ENCODE measurements around the gene WDFY4.

Gene WDFY4

GRCh38 chr10:48794074-48794473 is 109.4 kb downstream of the WDFY4 start:
- no peak for DNase-seq (ENCODE audit: low spot score)

GRCh38 chr10:48796713-48797245 is 112.1 kb downstream of the WDFY4 start:
- no peak for DNase-seq (ENCODE audit: low spot score)

DNA sequence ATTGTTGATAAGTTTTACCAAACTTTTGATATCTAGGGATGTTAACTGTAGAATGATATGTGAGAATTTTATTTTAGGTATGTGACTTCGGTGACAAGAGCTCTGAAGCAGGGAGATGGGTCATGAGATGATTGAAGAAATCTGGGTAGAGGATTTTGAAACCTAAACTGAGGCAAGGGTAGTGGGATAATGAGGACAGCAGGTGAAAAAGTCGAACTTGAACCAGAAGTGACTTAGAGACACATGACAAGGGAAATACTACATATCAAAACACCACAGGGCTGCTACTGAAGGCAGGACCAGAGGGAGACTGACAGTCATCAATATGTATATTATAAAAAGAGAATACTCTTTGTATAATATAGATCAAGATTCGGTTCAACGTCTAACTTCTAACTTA is 113.2 kb downstream of the WDFY4 start:
- no peak for DNase-seq (ENCODE audit: low spot score)

GRCh38 chr10:48798481-48799254 is 114.0 kb downstream of the WDFY4 start:
- peak; percentile 72 for DNase-seq (ENCODE audit: low spot score)

DNA sequence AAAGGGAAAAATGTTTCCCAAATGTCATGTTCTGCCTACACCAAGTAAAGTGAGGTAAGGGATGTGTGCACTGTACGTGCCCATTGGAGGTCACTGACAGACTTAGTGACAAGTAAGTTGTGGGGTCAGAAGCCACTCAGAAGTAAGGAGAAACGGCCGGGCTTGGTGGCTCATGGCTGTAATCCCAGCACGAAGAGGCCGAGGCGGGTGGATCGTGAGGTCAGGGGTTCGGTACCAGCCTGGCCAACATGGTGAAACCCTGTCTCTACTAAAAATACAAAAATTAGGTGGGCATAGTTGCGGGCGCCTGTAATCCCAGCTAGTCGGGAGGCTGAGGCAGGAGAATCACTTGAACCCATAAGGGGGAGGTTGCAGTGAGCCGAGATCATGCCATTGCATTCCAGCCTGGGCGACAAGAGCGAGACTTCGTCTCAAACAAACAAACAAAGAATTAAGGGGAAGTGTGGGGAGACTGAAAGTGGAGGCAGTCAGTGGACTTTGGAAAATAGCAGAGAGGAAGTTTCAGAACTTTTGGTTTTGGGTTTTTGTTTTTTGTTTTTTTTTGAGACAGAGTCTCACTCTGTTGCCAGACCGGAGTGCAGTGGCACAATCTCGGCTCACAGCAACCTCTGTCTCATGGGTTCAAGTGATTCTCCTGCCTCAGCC is 114.8 kb downstream of the WDFY4 start:
- DNase-seq (ENCODE audit: low spot score), result no peak

- DNase-seq (ENCODE audit: low spot score), result no peak
These were observed 115.5 kb downstream of the WDFY4 start for GRCh38 chr10:48800007-48800675.

GRCh38 chr10:48801001-48801421 is 116.3 kb downstream of the WDFY4 start:
- DNase-seq (ENCODE audit: low spot score), result no peak

GRCh38 chr10:48802611-48803071 is 118.0 kb downstream of the WDFY4 start:
- no peak for DNase-seq (ENCODE audit: low spot score)

DNA sequence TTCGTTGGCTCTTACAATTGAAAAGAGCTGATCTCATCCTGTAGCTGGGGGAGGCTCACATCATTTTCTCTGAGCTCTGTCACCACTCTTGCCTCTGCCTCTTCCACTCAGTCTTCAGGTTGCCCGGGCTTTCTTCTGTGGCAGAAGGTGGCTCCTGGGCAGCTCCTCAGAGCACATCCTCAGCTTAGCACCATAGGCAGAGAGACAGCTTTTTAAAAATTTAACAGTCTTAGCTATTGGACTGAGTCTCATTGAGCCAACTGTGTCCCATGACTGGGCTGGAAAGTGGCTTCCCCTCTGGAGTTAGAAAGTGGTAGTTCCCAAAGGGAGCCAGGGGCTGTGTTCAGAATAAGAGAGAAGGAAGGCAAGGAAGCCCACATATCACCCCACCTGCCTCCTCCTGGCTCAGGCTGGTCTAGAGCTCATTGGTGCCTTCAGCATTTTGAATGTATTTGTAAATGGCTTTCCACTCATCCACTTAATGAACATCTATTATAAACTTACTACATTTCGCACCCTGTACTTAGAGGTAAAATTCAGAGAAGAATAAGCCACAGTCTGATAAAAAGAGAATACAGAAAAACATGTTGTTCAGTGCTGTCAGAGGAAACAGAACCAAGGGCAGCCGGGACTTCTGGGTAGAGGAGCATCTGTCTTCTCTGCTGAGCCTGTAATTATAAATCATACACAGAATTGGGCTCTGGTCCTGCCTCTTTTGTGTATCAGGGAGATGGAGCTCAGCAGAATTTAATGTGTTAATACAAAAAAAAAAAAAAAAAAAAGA is 119.3 kb downstream of the WDFY4 start:
- DNase-seq (ENCODE audit: low spot score), result no peak

GRCh38 chr10:48804740-48805182 is 120.1 kb downstream of the WDFY4 start:
- no peak for DNase-seq (ENCODE audit: low spot score)

- no peak for DNase-seq (ENCODE audit: low spot score)
These were observed 120.7 kb downstream of the WDFY4 start for GRCh38 chr10:48805411-48805810.

DNA sequence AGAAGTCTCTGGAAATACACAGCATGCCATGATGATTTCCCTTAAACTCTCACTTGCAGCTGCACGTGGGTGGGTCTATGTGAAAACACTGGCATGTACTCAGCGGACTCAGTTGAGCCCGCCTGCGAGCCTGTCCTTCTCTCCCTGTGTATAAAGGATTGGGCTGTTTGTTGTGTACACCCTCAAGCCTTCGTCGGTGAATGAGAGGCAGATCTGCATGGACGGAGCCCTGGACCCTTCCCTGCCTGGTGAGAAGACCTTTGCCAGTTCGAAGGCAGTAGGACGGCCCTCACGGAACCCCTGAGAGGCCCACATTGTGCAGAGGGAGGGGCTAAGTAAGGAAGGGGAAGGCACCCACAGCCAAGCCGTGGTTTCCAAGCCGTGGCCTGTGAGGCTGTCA is 121.2 kb downstream of the WDFY4 start:
- DNase-seq (ENCODE audit: low spot score), result no peak

DNA sequence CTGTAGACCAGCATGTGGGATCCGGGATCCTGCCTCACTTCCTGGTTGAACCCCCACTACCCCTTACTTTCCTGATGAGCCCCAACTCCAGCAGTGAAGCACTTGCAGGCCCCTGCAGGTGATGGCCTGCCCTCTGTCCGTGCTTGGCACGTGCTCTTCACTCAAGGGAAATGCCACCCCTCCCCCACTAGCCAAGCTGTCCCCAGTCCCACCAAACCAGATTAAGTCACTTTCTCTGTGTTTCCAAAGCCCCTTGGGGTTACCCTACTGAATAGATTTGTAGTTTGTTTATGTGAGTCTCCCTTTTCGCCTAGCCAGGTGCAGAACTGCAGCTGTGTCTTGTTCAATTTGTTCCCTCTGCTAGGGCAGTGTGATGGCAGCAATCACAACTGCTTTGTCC is 121.7 kb downstream of the WDFY4 start:
- DNase-seq (ENCODE audit: low spot score), result no peak

- DNase-seq (ENCODE audit: low spot score), result peak; percentile 15
These were observed 123.3 kb downstream of the WDFY4 start for GRCh38 chr10:48807791-48808470.

GRCh38 chr10:48809261-48809660 is 124.6 kb downstream of the WDFY4 start:
- DNase-seq (ENCODE audit: low spot score), result no peak

DNA sequence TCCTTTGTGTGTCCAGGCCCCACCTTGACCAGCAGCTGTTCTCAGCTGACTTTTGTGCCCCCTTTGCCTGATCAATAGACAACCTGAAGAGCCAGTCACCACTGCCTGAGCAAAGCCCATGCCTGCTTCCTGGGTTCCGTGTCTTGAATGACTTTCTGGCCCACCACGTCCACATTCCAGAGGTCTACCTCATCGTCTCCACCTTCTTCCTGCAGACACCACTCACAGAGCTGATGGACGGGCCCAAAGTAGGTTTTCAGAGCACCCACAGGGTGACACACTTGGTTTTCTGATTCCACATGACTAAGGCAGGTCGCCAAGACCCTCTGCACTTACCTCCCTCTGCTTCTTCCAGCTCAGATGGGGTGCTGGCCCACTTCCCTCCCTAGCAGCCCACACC is 126.8 kb downstream of the WDFY4 start:
- peak; percentile 22 for DNase-seq (ENCODE audit: low spot score)

DNA sequence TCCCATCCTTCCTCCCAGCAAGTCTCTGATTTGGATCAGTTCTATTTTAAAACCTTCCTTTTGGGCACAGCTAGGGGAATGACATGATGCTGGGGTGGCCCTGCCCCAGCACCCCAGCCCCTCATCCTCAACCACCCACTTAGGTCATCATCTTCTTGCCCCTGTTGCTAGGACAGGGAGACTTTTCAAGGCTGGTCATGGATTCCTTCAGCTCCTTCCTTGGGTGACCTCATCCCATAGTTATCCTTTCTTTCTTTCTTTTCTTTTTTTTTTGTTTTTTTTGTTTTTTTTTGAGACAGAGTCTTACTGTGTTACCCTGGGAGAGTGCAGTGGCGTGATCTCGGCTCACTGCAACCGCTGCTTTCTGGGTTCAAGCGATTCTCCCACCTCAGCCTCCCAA is 127.2 kb downstream of the WDFY4 start:
- peak; percentile 57 for DNase-seq (ENCODE audit: low spot score)

- DNase-seq (ENCODE audit: low spot score), result no peak
These were observed 128.6 kb downstream of the WDFY4 start for GRCh38 chr10:48813291-48813690.

DNA sequence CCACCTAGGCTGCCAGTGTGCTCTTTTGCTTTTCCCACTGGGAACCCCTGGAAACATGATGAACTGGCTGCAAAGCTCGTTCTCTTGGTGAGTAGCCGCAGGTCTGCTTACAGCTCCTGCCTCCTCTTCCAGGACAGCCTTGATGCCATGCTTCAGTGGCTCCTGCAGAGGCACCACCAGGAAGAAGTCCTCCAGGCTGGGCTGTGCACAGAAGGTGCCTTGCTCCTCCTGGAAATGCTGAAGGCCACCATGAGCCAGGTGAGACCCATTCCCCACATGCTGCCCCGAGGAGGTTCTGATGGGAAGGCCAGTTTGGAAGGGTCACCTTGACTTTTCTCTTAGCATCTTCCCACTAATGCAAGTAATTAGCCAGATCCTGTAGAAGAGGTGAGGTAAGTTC is 129.2 kb downstream of the WDFY4 start:
- DNase-seq (ENCODE audit: low spot score), result no peak

GRCh38 chr10:48814933-48815332 is 130.3 kb downstream of the WDFY4 start:
- no peak for DNase-seq (ENCODE audit: low spot score)

DNA sequence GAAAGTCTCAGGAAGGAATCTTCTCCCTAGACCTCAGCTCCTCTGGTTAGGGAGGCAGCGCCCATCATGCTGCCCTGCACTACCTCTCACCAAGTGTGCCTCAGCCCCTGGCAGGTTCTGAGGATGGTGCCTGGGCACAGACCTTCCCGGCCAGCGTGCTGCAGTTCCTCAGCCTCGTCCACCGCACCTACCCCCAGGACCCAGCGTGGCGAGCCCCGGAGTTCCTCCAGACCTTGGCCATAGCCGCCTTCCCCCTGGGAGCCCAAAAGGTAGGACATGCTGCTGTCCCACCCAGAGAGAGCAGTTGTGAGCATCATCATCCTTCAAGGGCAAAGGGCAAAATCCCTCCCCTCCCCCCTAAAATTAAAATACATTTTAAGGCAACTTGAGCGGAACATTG is 132.5 kb downstream of the WDFY4 start:
- no peak for DNase-seq (ENCODE audit: low spot score)
